GM13976 (cell line): ENCODE measurements around the gene L3MBTL3.

Source experiments
- DNase-seq: peaks from one replicate; pipeline ENCODE4 v3.0.0; 2012; ENCODE audit warnings: low spot score
- CTCF ChIP-seq: IDR thresholded peaks from 2 replicates; pipeline ENCODE4 v1.5.1; 2012; ENCODE audit warnings: borderline replicate concordance, mild to moderate bottlenecking; ENCODE audit not compliant: insufficient read depth; ENCODE audit errors: extremely low read depth, missing control alignments, control extremely low read depth
- in situ Hi-C: fragments of 300-500 bp; cut with MboI; formaldehyde crosslinking; loops from one replicate; pipeline ENCODE4 v1.12.0; 2022; ENCODE audit warnings: low sequenced_read_pairs, mixed read lengths, inconsistent platforms; ENCODE audit not compliant: unreplicated experiment

Gene L3MBTL3

GRCh38 chr6:129989396-129989795 is 29.0 kb upstream of the L3MBTL3 start:
- TF ChIP-seq CTCF, result no peak
- in situ Hi-C loops, result no loop called here

GRCh38 chr6:129992881-129993280 is 25.5 kb upstream of the L3MBTL3 start:
- no peak for DNase-seq
- in situ Hi-C loops, result no loop called here
- TF ChIP-seq CTCF, result no peak

More at GRCh38 chr6:129989396-129989795, 29.0 kb upstream of the L3MBTL3 start:
- no peak for DNase-seq

GRCh38 chr6:129994410-129994809 is 24.0 kb upstream of the L3MBTL3 start:
- no peak for TF ChIP-seq CTCF
- DNase-seq, result no peak
- in situ Hi-C loops, result no loop called here

- no peak for TF ChIP-seq CTCF
- no peak for DNase-seq
- in situ Hi-C loops, result no loop called here
Measured at GRCh38 chr6:129996387-129996786, 22.0 kb upstream of the L3MBTL3 start.

- no peak for TF ChIP-seq CTCF
- DNase-seq, result no peak
- in situ Hi-C loops, result loop anchor here (25.0 kb wide), 1 partner anchor 388 kb away; no protein-coding TSS in a partner anchor
Measured at GRCh38 chr6:130000526-130001421, 17.6 kb upstream of the L3MBTL3 start.

- in situ Hi-C loops, result loop anchor here (25.0 kb wide), 1 partner anchor 396 kb away; no protein-coding TSS in a partner anchor
- TF ChIP-seq CTCF, result no peak
- DNase-seq, result no peak
Measured at GRCh38 chr6:130008236-130008873, 10.0 kb upstream of the L3MBTL3 start.
